Karpas-422 (cell line): ENCODE results near the gene TMX2. TPM values are rescaled to one million over a fixed set of nuclear protein-coding genes. Genes with fewer than 3 reads are reported as not detected.

ENCODE experiments used
- DNase-seq: peaks from one replicate; pipeline ENCODE4 v3.0.0-alpha.2; 2015
- H2AFZ ChIP-seq: fragments of 200-600 bp; sonication (generic); 2 replicates; pipeline ENCODE4 v1.6.1; 2014; ENCODE audit warnings: antibody characterized with exemption, low read length, mixed read lengths
- H3K27ac ChIP-seq: fragments of 200-600 bp; sonication (generic); 2 replicates; pipeline ENCODE4 v1.5.1; 2014; ENCODE audit warnings: mild to moderate bottlenecking, low read length, moderate library complexity
- H3K27me3 ChIP-seq: fragments of 200-600 bp; sonication (generic); 2 replicates; pipeline ENCODE4 v1.6.1; 2014; ENCODE audit warnings: low read length, mixed read lengths
- H3K36me3 ChIP-seq: fragments of 200-600 bp; sonication (generic); 2 replicates; pipeline ENCODE4 v1.6.1; 2014; ENCODE audit warnings: low read length, mixed read lengths; ENCODE audit not compliant: insufficient read depth
- H3K4me1 ChIP-seq: fragments of 200-600 bp; sonication (generic); 2 replicates; pipeline ENCODE4 v1.6.1; 2014; ENCODE audit warnings: mild to moderate bottlenecking, low read length, mixed read lengths
- H3K4me2 ChIP-seq: fragments of 200-600 bp; sonication (generic); 2 replicates; pipeline ENCODE4 v1.6.1; 2014; ENCODE audit warnings: low read length, low read depth, mild to moderate bottlenecking; ENCODE audit not compliant: poor library complexity, severe bottlenecking
- H3K4me3 ChIP-seq: fragments of 200-600 bp; sonication (generic); 2 replicates; pipeline ENCODE4 v1.5.1; 2014; ENCODE audit warnings: mild to moderate bottlenecking, antibody characterized with exemption, low read length, mixed read lengths
- H3K79me2 ChIP-seq: fragments of 200-600 bp; sonication (generic); 2 replicates; pipeline ENCODE4 v1.6.1; 2014; ENCODE audit warnings: mild to moderate bottlenecking, low read length, mixed read lengths
- H3K9ac ChIP-seq: fragments of 200-600 bp; sonication (generic); 2 replicates; pipeline ENCODE4 v1.6.0; 2014; ENCODE audit warnings: low read length
- H3K9me2 ChIP-seq: fragments of 200-600 bp; sonication (generic), shearing (Covaris generic); replicated peaks from 2 replicates; pipeline ENCODE4 v1.6.0; 2014; ENCODE audit warnings: mild to moderate bottlenecking, low read length, moderate library complexity; ENCODE audit not compliant: insufficient read depth
- H3K9me3 ChIP-seq: fragments of 300-700, 200-600 bp; sonication (generic); 2 replicates; pipeline ENCODE4 v1.6.1; 2014; ENCODE audit warnings: low read length, mixed read lengths
- H4K20me1 ChIP-seq: fragments of 200-600 bp; sonication (generic); 2 replicates; pipeline ENCODE4 v1.6.1; 2014; ENCODE audit warnings: mild to moderate bottlenecking, antibody characterized with exemption, low read length, low read depth; ENCODE audit not compliant: insufficient read depth
- total RNA-seq: library from RNA; depleted of rRNA; stranded (reverse); fragments of >200 nt; shearing (Covaris generic); gene quantifications from 2 replicates; pipeline ENCODE4 v1.2.3, GENCODE V29; 2014; ENCODE audit warnings: low replicate concordance

TMX2 gene
- total RNA-seq, 1 experiment from 2014 or later = 91.2 TPM

DNA sequence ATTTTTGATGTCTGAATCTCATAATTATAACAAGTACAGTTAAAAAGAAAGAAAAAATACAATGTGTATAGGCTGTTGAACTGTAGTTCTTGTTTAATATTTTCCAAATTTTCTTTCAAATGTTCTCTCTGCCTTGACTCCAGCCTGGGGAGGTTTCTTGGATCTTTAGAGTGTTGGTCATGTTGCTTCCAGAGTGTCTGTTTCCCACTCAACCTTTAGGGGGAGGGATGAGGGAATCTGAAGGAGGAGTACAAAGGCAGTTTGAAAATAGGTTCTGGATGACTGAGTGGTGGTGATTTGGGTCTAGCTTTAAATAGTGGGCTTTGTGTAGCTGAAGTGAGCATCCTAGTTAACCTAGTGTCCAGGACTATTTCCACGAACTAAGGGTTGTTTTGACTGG is 51.2 kb downstream of the TMX2 start:
- H3K9ac ChIP-seq = no peak overlapping the region
- no peak overlapping the region for H3K4me2 ChIP-seq
- H3K4me3 ChIP-seq = no peak overlapping the region
- H3K9me2 ChIP-seq = no peaks in the 10 kb centered on the region
- no peak for DNase-seq
- no peaks in the 10 kb centered on the region for H3K9me3 ChIP-seq
- no peak overlapping the region for H3K27ac ChIP-seq
- no peaks in the 10 kb centered on the region for H3K79me2 ChIP-seq
- no peaks in the 10 kb centered on the region for H3K36me3 ChIP-seq
- H3K4me1 ChIP-seq = no peaks in the 10 kb centered on the region
- H3K27me3 ChIP-seq = no peaks in the 10 kb centered on the region
- no peaks in the 10 kb centered on the region for H4K20me1 ChIP-seq
- no peak overlapping the region for H2AFZ ChIP-seq

DNA sequence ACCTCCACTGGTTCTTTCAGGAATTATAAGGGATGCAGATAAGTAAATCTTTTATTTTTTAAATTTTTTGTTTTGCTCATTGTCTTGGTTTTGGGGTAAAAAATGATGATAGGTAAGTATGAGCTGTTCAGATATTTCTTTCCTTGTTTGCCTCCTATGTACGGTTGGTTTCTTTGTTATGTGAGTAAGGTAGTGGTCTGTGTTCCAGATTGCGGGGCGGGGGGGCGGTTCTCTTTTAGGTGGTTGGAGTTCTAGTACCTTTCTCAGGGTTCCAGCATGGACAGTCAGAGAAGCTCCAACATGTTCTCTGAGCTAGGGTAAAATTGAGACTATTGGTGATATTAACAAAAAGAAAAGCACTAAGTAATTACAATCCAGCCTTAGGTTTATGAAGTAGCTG is 51.6 kb downstream of the TMX2 start:
- Histone ChIP-seq H3K9ac (no peak overlapping the region), H3K36me3 (no peaks in the 10 kb centered on the region), H3K4me3 (no peak overlapping the region), H3K9me2 (no peaks in the 10 kb centered on the region), H3K4me2 (no peak overlapping the region), H3K79me2 (no peaks in the 10 kb centered on the region), H3K4me1 (no peaks in the 10 kb centered on the region), H3K9me3 (no peaks in the 10 kb centered on the region), H3K27ac (no peak overlapping the region), H3K27me3 (no peaks in the 10 kb centered on the region), H4K20me1 (no peaks in the 10 kb centered on the region), H2AFZ (no peak overlapping the region)
- DNase-seq = no peak

DNA sequence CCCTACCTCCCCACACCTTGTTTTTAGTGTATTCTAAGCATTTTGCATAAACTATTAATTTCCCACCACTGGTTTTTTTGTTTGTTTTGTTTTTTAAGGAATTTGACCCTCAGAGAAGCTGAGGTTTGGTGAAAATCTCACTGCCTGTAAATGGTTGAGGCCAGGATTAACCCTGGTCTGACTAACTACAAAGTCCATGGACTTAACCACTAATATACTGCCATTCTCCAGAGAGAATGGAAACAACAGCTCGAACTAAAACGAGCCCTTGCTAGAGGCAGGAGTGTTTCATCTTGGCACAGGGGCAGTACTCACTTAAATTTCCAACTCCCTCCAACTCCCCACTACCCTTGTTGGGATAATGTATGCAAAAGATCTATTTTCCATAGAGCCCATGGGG is 52.2 kb downstream of the TMX2 start:
- Histone ChIP-seq H4K20me1 (no peaks in the 10 kb centered on the region), H3K9me2 (no peaks in the 10 kb centered on the region), H3K4me1 (no peaks in the 10 kb centered on the region), H3K27ac (no peak overlapping the region), H3K79me2 (no peaks in the 10 kb centered on the region), H3K4me2 (no peak overlapping the region), H2AFZ (no peak overlapping the region), H3K9ac (no peak overlapping the region), H3K4me3 (no peak overlapping the region), H3K9me3 (no peaks in the 10 kb centered on the region), H3K27me3 (no peaks in the 10 kb centered on the region), H3K36me3 (no peaks in the 10 kb centered on the region)
- DNase-seq = no peak

DNA sequence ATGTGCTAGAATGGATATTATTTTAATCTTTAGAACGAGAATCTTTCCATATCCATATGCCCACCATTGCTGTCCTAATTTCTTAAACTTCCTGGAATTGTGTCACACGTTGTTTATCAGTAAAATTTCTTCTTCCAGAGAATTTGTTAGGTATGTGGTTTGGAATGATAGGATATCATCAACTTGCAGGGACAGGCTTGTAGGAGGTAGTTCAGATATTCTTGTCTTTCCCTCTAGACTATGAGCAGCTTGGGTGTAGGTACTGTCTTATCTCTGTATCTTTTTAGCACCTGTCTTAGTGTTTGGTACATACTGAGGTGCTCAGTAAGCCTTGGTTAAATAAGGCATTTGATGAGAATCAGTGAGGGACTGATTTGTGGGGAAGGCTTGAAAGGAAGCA is 52.6 kb downstream of the TMX2 start:
- Histone ChIP-seq H3K4me2 (no peak overlapping the region), H3K27me3 (no peaks in the 10 kb centered on the region), H3K27ac (no peak overlapping the region), H3K4me1 (no peaks in the 10 kb centered on the region), H3K9me2 (no peaks in the 10 kb centered on the region), H3K9ac (no peak overlapping the region), H4K20me1 (no peaks in the 10 kb centered on the region), H3K36me3 (no peaks in the 10 kb centered on the region), H3K4me3 (no peak overlapping the region), H3K9me3 (no peaks in the 10 kb centered on the region), H2AFZ (no peak overlapping the region), H3K79me2 (no peaks in the 10 kb centered on the region)
- DNase-seq = no peak

DNA sequence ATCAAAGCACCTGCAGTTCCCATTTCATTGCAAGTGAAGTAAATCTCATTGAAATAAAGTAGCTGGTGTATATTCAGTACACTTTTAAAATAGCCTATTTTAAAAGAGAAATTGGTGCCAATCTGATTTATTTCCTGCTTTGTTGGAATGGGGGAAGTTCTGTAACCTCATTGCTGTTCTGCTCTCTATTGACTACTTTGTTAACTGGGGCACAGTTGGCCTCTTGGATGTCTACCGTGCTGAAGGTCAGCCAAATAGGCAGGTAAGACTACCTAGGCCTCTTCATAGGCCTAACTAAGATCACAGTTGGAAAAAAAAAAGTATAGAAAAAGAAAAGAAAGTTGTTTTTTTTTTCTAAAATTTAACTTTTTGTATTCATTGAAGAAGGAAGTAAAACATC is 58.4 kb downstream of the TMX2 start:
- no peaks in the 10 kb centered on the region for H3K4me1 ChIP-seq
- no peaks in the 10 kb centered on the region for H3K27me3 ChIP-seq
- H3K9ac ChIP-seq = no peak overlapping the region
- no peak for DNase-seq
- no peaks in the 10 kb centered on the region for H4K20me1 ChIP-seq
- H3K79me2 ChIP-seq = no peaks in the 10 kb centered on the region
- no peaks in the 10 kb centered on the region for H3K36me3 ChIP-seq
- H3K4me2 ChIP-seq = no peak overlapping the region
- no peaks in the 10 kb centered on the region for H3K9me3 ChIP-seq
- H3K4me3 ChIP-seq = no peak overlapping the region
- H3K27ac ChIP-seq = no peak overlapping the region
- no peaks in the 10 kb centered on the region for H3K9me2 ChIP-seq
- H2AFZ ChIP-seq = no peak overlapping the region

DNA sequence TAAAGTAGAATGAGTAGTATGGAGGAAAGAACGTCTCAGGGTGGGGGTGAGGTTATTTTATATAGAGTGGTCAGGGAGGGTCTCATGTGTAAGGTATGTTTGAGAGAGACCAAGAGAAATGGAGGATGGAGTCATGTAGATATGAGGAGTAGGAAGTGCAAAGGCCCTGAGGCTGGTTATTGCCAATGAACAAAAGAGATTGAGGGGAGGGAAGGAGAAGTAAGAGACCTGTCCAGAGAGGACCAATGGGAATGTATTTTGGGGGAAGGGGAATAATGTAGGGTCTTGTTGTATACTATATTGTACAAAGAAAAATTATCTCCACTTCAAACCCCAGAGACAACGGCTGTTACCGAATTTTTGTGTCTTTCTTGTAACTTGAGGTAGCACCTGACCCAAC is 59.0 kb downstream of the TMX2 start:
- Histone ChIP-seq H4K20me1 (no peaks in the 10 kb centered on the region), H3K27me3 (no peaks in the 10 kb centered on the region), H3K4me3 (no peak overlapping the region), H3K36me3 (no peaks in the 10 kb centered on the region), H3K27ac (no peak overlapping the region), H3K9ac (no peak overlapping the region), H3K4me2 (no peak overlapping the region), H2AFZ (no peak overlapping the region), H3K9me2 (no peaks in the 10 kb centered on the region), H3K4me1 (no peaks in the 10 kb centered on the region), H3K79me2 (no peaks in the 10 kb centered on the region), H3K9me3 (no peaks in the 10 kb centered on the region)
- DNase-seq = no peak

DNA sequence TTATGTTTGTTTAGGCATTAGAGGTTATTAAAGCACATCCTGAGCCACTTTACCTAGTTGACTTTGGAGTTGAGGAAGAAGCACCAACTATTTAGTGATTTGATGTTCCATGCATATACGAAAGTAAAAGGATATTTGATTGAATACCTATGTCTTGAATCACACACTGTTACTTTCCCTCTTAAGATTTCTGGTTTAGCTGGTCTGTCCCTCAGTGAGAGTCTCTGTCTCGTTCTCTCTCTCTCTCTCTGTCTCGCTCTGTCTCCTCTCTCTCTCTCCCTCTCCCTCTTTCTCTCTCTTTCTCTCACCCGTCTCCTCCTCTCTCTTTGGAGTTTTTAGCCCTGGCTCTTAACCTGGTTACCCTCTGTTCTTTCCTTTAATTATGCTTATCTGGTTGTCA is 60.2 kb downstream of the TMX2 start:
- Histone ChIP-seq H3K27me3 (no peaks in the 10 kb centered on the region), H3K4me2 (no peak overlapping the region), H3K79me2 (no peaks in the 10 kb centered on the region), H2AFZ (no peak overlapping the region), H3K9me2 (no peaks in the 10 kb centered on the region), H4K20me1 (no peaks in the 10 kb centered on the region), H3K27ac (no peak overlapping the region), H3K4me3 (no peak overlapping the region), H3K4me1 (no peaks in the 10 kb centered on the region; the same call in 1 of the 2 replicates), H3K9me3 (no peaks in the 10 kb centered on the region), H3K9ac (no peak overlapping the region), H3K36me3 (no peaks in the 10 kb centered on the region)
- no peak for DNase-seq

DNA sequence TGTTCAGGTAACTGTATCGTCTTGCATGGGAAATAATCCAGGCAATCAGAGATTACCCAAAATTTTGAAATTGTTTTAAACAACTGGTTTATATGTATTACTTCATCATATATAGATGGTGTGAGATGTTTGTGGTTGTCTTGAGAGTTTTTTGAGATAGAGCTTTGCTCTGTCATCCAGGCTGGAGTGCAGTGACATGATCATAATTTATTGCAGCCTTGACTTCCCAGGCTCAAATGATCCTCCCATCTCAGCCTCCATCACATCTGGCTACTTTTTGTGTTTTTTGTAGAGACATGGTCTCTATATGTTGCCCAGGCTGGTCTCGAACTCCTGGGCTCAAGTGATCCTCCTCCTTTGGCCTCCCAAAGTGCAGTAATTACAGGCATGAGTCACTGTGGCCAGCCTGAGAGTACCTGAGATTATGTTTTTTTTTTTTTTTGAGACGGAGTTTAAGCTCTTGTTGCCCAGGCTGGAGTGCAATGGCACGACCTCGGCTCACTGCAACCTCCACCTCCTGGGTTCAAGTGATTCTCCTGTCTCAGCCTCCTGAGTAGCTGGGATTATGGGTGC is 60.7 kb downstream of the TMX2 start:
- Histone ChIP-seq H3K9me3 (no peaks in the 10 kb centered on the region), H3K4me2 (no peak overlapping the region), H3K4me1 (no peaks in the 10 kb centered on the region; the same call in 1 of the 2 replicates), H4K20me1 (no peaks in the 10 kb centered on the region), H3K79me2 (no peaks in the 10 kb centered on the region), H3K9ac (no peak overlapping the region), H3K27ac (no peak overlapping the region), H3K9me2 (no peaks in the 10 kb centered on the region), H3K36me3 (no peaks in the 10 kb centered on the region), H3K4me3 (no peak overlapping the region), H3K27me3 (no peaks in the 10 kb centered on the region), H2AFZ (no peak overlapping the region)
- DNase-seq = no peak

DNA sequence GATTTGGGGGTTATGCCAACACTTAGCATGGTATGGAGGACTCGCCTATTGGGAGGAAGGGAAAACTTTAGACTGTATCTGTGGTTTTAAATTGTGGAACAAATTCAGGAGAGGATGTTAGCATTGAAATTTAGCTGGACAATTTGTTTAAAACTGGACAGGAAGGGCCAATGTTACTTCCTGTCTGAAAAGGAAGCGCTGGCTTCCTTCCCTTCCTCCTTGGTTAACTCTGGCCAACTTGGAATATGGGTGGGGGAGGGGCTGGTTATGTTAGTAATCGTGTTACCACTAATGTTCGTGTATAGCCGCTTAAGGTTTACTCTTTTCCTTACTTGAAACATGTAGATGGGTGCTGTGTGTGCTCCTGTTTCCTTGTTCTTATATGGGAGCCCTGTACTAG is 63.1 kb downstream of the TMX2 start:
- H3K36me3 ChIP-seq = no peaks in the 10 kb centered on the region
- DNase-seq = no peak
- H3K4me2 ChIP-seq = no peak overlapping the region
- no peaks in the 10 kb centered on the region; the same call in 1 of the 2 replicates for H3K4me1 ChIP-seq
- H3K27ac ChIP-seq = no peak overlapping the region
- no peaks in the 10 kb centered on the region for H3K9me3 ChIP-seq
- no peaks in the 10 kb centered on the region for H3K79me2 ChIP-seq
- H3K9ac ChIP-seq = no peak overlapping the region
- no peaks in the 10 kb centered on the region for H4K20me1 ChIP-seq
- H3K27me3 ChIP-seq = no peaks in the 10 kb centered on the region
- no peak overlapping the region for H2AFZ ChIP-seq
- no peaks in the 10 kb centered on the region for H3K9me2 ChIP-seq
- H3K4me3 ChIP-seq = no peak overlapping the region
